UCSD-AML1 (cell line): ENCODE data around the gene PCDHA6.
"Not testable (repeated sequence)": the region's sequence is repeated elsewhere in the genome, so short reads cannot be mapped to it uniquely, and the experiment has no call there.

Source experiments
- DNase-seq: peaks from one replicate; lab custom pipeline; 2025; ENCODE audit not compliant: unreplicated experiment; lab: John Stamatoyannopoulos, UW

PCDHA6 gene

DNA sequence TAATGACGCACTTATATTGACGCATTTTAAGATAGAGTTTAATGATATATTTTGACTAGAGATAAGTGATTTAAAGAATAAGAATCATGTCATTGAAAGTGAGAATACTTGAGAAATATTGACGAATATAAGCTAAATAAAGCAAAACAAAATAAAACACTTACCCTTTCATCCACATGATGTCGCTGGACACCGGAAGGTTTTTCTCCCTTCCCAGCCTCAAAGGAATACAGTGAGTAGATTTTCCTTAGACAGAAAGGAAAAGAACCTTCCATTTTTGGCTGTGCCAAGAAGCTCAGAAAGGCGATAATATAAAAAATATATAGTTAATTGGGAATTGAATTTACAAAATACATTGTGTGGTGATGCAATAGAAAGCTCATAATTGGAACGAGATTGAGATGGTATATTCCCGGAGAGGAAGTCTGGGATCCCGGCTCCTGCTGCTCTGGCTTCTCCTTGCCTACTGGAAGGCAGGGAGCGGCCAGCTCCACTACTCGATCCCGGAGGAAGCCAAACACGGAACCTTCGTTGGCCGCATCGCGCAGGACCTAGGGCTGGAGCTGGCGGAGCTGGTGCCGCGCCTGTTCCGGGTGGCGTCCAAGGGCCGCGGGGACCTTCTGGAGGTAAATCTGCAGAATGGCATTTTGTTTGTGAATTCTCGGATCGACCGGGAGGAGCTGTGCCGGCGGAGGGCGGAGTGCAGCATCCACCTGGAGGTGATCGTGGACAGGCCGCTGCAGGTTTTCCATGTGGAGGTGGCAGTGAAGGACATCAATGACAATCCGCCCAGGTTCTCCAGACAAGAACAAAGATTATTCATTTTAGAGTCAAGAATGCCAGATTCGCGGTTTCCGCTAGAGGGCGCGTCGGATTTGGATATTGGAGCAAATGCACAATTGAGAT lies 6.1 kb upstream of the PCDHA6 start, which contains the start of gene PCDHA5:
PCDHA5 (plus strand) TSS at position 239 of the 906 bp plus-strand sequence.
- DNase-seq, result no peak

DNA sequence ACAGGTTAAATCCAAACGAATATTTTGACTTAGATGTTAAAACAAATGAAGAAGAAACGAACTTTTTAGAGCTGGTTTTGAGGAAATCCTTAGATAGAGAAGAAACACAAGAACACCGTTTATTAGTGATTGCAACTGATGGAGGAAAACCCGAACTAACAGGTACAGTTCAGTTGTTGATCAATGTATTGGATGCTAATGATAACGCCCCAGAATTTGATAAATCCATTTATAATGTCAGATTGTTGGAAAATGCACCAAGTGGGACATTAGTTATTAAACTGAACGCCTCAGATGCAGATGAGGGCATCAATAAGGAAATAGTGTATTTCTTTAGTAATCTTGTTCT lies 5.5 kb upstream of the PCDHA6 start:
- DNase-seq, result no peak

DNA sequence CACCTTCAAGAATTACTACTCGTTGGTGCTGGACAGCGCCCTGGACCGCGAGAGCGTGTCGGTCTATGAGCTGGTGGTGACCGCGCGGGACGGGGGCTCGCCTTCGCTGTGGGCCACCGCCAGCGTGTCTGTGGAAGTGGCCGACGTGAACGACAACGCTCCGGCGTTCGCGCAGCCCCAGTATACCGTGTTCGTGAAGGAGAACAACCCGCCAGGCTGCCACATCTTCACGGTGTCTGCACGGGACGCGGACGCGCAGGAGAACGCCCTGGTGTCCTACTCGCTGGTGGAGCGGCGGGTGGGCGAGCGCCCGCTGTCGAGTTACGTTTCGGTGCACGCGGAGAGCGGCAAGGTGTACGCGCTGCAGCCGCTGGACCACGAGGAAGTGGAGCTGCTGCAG lies 4.8 kb upstream of the PCDHA6 start:
- DNase-seq, result not testable (repeated sequence)

DNA sequence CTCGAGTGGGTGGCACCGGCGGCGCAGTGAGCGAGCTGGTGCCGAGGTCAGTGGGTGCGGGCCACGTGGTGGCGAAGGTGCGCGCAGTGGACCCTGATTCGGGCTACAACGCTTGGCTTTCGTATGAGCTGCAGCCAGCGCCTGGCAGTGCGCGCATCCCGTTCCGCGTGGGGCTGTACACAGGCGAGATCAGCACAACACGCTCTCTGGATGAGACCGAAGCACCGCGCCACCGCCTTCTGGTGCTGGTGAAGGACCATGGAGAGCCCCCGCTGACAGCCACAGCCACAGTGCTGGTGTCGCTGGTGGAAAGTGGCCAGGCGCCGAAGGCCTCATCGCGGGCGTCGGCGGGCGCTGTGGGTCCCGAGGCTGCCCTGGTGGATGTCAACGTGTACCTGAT lies 4.3 kb upstream of the PCDHA6 start:
- no peak for DNase-seq

DNA sequence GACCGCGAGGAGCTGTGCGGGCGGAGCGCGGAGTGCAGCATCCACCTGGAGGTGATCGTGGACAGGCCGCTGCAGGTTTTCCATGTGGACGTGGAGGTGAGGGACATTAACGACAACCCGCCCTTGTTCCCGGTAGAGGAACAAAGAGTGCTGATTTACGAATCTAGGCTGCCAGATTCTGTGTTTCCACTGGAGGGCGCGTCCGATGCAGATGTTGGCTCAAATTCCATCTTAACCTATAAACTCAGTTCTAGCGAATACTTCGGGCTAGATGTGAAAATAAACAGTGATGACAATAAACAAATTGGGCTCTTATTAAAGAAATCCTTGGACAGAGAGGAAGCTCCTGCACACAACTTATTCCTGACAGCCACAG lies 590 bp downstream of the PCDHA6 start:
- no peak for DNase-seq

DNA sequence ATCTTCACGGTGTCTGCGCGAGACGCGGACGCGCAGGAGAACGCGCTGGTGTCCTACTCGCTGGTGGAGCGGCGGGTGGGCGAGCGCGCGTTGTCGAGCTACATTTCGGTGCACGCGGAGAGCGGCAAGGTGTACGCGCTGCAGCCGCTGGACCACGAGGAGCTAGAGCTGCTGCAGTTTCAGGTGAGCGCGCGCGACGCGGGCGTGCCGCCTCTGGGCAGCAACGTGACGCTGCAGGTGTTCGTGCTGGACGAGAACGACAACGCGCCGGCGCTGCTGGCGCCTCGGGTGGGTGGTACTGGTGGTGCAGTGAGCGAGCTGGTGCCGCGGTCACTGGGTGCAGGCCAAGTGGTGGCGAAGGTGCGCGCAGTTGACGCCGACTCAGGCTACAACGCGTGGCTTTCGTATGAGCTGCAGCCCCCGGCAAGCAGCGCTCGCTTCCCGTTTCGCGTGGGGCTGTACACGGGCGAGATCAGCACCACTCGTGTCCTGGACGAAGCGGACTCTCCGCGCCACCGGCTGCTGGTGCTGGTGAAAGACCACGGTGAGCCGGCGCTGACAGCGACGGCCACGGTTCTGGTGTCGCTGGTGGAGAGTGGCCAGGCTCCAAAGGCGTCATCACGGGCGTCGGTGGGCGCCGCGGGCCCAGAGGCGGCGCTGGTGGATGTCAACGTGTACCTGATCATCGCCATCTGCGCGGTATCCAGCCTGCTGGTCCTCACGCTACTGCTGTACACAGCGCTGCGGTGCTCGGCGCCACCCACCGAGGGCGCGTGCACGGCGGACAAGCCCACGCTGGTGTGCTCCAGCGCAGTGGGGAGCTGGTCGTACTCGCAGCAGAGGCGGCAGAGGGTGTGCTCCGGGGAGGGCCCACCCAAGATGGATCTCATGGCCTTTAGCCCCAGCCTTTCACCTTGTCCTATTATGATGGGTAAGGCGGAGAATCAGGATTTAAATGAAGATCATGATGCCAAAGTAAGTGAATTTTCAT lies 2.0 kb downstream of the PCDHA6 start:
- not testable (repeated sequence) for DNase-seq

DNA sequence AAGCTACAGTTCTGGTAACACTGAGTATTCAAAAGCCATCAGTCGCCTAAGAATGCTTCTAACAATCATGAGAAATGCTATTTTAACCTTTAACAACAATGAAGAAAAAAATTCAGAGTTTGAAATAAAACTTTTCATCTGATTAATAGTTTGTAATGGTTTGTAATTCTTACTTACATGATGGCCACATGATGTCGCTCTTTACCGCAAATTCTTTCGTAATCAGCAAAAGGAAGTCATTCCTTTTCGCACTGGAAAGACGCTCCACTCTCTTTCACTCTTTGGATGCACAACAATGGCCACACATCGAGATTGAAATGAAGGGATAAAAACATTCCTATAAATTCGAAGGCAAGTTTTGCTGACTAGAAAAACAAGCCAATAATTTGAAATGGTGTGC lies 6.2 kb downstream of the PCDHA6 start, which contains the start of gene PCDHA7:
PCDHA7 (plus strand) TSS at position 277 of the 400 bp plus-strand sequence; CDS start at position 392, 115 bp downstream.
- DNase-seq, result no peak

DNA sequence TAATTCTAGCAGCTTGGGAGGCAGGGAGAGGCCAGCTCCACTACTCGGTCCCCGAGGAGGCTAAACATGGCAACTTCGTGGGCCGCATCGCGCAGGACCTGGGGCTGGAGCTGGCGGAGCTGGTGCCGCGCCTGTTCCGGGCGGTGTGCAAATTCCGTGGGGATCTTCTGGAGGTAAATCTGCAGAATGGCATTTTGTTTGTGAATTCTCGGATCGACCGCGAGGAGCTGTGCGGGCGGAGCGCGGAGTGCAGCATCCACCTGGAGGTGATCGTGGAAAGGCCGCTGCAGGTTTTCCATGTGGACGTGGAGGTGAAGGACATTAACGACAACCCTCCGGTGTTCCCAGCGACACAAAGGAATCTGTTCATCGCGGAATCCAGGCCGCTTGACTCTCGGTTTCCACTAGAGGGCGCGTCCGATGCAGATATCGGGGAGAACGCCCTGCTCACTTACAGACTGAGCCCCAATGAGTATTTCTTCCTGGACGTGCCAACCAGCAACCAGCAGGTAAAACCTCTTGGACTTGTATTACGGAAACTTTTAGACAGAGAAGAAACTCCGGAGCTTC lies 6.8 kb downstream of the PCDHA6 start:
- not testable (repeated sequence) for DNase-seq

DNA sequence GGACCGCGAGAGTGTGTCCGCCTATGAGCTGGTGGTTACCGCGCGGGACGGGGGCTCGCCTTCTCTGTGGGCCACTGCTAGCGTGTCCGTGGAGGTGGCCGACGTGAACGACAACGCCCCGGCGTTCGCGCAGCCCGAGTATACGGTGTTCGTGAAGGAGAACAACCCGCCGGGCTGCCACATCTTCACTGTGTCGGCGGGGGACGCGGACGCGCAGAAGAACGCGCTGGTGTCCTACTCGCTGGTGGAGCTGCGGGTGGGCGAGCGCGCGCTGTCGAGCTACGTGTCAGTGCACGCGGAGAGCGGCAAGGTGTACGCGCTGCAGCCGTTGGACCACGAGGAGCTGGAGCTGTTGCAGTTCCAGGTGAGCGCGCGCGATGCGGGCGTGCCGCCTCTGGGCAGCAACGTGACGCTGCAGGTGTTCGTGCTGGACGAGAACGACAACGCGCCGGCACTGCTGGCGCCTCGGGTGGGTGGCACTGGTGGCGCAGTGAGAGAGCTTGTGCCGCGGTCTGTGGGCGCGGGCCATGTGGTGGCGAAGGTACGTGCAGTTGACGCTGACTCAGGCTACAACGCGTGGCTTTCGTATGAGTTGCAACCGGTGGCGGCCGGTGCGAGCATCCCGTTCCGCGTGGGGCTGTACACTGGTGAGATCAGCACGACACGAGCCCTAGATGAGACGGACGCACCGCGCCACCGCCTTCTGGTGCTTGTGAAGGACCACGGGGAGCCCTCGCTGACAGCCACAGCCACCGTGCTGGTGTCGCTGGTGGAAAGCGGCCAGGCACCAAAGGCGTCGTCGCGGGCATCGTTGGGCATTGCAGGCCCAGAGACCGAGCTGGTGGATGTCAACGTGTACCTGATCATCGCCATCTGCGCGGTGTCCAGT lies 8.1 kb downstream of the PCDHA6 start:
- no peak for DNase-seq

DNA sequence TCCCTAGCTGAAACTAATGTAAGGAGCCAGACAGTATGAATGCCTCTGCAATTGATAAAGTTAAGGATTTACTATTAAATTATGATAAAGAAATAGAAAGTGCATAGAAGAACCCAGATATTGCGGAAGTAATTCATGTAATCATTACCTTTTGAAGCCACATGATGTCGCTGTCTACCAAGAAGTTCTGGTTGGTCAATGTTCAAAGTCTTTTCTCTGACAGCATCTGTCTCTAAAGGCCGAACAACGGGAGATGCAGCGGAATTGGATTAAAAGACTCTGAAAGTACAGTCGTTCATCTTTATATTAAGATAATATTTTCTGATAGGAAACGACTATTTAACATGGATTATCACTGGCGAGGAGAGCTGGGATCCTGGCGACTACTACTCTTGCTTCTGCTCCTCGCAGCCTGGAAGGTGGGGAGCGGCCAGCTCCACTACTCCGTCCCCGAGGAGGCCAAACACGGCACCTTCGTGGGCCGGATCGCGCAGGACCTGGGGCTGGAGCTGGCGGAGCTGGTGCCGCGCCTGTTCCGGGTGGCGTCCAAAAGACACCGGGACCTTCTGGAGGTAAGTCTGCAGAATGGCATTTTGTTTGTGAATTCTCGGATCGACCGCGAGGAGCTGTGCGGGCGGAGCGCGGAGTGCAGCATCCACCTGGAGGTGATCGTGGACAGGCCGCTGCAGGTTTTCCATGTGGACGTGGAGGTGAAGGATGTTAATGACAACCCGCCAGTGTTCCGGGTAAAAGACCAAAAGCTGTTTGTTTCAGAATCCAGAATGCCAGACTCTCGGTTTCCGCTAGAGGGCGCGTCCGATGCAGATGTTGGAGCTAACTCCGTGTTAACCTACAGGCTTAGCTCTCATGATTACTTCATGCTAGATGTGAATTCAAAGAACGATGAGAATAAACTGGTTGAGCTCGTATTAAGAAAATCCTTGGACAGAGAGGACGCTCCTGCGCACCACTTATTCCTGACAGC lies 13.5 kb downstream of the PCDHA6 start, which contains the start of gene PCDHA8:
PCDHA8 (plus strand) TSS at position 210 of the 985 bp plus-strand sequence; CDS start at position 345, 135 bp downstream.
- peak; percentile 38 for DNase-seq

DNA sequence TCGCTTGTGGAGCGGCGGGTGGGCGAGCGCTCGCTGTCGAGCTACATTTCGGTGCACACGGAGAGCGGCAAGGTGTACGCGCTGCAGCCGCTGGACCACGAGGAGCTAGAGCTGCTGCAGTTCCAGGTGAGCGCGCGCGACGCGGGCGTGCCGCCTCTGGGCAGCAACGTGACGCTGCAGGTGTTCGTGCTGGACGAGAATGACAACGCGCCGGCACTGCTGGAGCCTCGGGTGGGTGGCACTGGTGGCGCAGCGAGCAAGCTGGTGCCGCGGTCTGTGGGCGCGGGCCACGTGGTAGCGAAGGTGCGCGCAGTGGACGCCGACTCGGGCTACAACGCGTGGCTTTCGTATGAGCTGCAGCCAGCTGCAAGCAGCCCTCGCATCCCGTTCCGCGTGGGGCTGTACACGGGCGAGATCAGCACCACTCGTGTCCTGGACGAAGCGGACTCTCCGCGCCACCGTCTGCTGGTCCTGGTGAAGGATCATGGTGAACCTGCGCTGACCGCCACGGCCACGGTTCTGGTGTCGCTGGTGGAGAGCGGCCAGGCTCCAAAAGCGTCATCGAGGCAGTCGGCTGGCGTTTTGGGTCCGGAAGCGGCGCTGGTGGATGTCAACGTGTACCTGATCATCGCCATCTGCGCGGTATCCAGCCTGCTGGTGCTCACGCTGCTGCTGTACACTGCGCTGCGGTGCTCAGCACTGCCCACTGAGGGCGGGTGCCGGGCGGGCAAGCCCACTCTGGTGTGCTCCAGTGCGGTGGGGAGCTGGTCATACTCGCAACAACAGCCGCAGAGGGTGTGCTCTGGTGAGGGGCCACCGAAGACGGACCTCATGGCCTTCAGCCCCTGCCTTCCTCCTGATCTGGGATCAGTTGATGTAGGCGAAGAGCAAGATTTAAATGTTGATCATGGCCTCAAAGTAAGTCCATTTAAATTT lies 15.3 kb downstream of the PCDHA6 start:
- DNase-seq, result no peak

DNA sequence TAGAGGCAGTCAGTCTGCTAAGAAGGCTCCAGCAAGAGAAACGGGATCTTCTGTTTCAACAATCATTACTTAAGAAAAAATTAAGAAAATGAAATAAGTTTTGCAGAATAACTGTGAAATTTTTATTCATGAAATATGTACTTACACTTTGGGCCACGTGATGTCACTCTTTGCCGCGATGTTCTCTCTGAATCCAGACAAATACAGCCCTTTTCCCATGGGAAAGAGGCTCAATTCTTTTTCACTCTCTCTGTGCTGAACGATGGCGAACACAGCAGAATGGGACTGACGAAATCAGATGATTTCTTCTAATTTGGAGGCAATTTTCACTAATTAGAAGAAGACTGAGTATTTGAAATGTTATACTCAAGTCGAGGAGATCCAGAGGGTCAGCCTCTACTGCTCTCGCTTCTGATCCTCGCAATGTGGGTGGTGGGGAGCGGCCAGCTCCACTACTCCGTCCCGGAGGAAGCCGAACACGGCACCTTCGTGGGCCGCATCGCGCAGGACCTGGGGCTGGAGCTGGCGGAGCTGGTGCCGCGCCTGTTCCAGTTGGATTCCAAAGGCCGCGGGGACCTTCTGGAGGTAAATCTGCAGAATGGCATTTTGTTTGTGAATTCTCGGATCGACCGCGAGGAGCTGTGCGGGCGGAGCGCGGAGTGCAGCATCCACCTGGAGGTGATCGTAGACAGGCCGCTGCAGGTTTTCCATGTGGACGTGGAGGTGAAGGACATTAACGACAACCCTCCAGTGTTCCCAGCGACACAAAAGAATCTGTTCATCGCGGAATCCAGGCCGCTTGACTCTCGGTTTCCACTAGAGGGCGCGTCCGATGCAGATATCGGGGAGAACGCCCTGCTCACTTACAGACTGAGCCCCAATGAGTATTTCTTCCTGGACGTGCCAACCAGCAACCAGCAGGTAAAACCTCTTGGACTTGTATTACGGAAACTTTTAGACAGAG lies 20.7 kb downstream of the PCDHA6 start, which contains the start of gene PCDHA9:
PCDHA9 (plus strand) TSS at position 244 of the 964 bp plus-strand sequence; CDS start at position 358, 114 bp downstream.
- DNase-seq, result not testable (repeated sequence)

DNA sequence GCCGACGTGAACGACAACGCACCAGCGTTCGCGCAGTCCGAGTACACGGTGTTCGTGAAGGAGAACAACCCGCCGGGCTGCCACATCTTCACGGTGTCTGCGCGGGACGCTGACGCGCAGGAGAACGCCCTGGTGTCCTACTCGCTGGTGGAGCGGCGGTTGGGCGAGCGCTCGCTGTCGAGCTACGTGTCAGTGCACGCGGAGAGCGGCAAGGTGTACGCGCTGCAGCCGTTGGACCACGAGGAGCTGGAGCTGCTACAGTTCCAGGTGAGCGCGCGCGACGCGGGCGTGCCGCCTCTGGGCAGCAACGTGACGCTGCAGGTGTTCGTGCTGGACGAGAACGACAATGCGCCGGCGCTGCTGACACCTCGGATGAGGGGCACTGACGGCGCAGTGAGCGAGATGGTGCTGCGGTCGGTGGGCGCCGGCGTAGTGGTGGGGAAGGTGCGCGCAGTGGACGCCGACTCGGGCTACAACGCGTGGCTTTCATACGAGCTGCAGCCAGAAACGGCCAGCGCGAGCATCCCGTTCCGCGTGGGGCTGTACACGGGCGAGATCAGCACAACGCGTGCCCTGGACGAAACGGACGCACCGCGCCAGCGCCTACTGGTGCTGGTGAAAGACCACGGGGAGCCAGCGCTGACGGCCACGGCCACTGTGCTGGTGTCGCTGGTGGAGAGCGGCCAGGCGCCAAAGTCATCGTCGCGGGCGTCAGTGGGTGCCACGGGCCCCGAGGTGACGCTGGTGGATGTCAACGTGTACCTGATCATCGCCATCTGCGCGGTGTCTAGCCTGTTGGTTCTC lies 22.3 kb downstream of the PCDHA6 start:
- not testable (repeated sequence) for DNase-seq

DNA sequence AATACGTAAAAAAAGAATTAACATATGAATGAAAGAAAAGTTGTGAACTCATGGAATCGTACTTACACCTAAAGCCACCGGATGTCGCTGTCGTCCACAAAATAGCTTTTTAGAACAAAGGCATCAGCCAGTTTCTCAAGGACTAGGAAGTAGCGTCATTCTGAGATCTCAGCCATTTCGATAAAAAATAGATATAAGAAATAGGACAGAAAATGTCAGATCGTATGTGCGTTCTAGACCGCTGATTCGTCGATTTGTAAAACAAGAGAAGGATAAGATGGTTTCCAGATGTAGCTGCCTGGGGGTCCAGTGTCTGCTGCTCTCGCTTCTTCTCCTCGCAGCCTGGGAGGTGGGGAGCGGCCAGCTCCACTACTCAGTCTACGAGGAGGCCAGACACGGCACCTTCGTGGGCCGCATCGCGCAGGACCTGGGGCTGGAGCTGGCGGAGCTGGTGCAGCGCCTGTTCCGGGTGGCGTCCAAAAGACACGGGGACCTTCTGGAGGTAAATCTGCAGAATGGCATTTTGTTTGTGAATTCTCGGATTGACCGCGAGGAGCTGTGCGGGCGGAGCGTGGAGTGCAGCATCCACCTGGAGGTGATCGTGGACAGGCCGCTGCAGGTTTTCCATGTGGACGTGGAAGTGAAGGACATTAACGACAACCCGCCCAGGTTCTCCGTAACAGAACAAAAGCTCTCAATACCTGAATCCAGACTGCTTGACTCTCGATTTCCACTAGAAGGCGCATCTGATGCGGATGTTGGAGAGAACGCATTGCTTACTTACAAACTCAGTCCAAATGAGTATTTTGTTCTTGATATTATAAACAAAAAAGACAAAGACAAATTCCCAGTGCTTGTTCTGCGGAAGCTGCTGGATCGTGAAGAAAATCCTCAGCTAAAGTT lies 28.3 kb downstream of the PCDHA6 start, which contains the start of gene PCDHA10:
PCDHA10 (plus strand) TSS at position 126 of the 903 bp plus-strand sequence; CDS start at position 278, 152 bp downstream.
- DNase-seq, result no peak
